GM20431 (cell line): Measurements from ENCODE around the gene PLIN5.

ENCODE experiments used
- in situ Hi-C: fragments of 300-500 bp; cut with MseI, MboI; formaldehyde crosslinking; loops from one replicate; pipeline ENCODE4 v1.15.0; 2020; ENCODE audit warnings: low sequenced_read_pairs; ENCODE audit not compliant: unreplicated experiment

The PLIN5 gene

GRCh38 chr19:4510435-4511255, 24.4 kb downstream of the PLIN5 start:
- in situ Hi-C loops, result no loop called here

- in situ Hi-C loops, result no loop called here
Measured at GRCh38 chr19:4508698-4509097, 26.3 kb downstream of the PLIN5 start.

GRCh38 chr19:4507804-4508203, 27.2 kb downstream of the PLIN5 start:
- in situ Hi-C loops, result no loop called here

- in situ Hi-C loops, result no loop called here
Measured at GRCh38 chr19:4507150-4507452, 27.9 kb downstream of the PLIN5 start.

GRCh38 chr19:4506449-4507149, 28.4 kb downstream of the PLIN5 start:
- in situ Hi-C loops, result no loop called here

- in situ Hi-C loops, result no loop called here
Measured at GRCh38 chr19:4505570-4506448, 29.2 kb downstream of the PLIN5 start.

GRCh38 chr19:4504891-4505569, 30.0 kb downstream of the PLIN5 start:
- in situ Hi-C loops, result no loop called here

- in situ Hi-C loops, result no loop called here
Measured at GRCh38 chr19:4504297-4504701, 30.7 kb downstream of the PLIN5 start.

GRCh38 chr19:4503825-4504170, 31.2 kb downstream of the PLIN5 start:
- in situ Hi-C loops, result no loop called here

GRCh38 chr19:4503132-4503824, 31.7 kb downstream of the PLIN5 start:
- in situ Hi-C loops, result no loop called here

- in situ Hi-C loops, result no loop called here
Measured at GRCh38 chr19:4502282-4503131, 32.5 kb downstream of the PLIN5 start.

GRCh38 chr19:4501691-4502090, 33.3 kb downstream of the PLIN5 start:
- in situ Hi-C loops, result no loop called here

GRCh38 chr19:4500841-4501591, 34.0 kb downstream of the PLIN5 start:
- in situ Hi-C loops, result no loop called here

- in situ Hi-C loops, result no loop called here
Measured at GRCh38 chr19:4499855-4500254, 35.2 kb downstream of the PLIN5 start.

GRCh38 chr19:4499318-4499717, 35.7 kb downstream of the PLIN5 start:
- in situ Hi-C loops, result no loop called here

- in situ Hi-C loops, result no loop called here
Measured at GRCh38 chr19:4498694-4499093, 36.3 kb downstream of the PLIN5 start.

GRCh38 chr19:4497770-4498389, 37.1 kb downstream of the PLIN5 start:
- in situ Hi-C loops, result no loop called here

- in situ Hi-C loops, result no loop called here
Measured at GRCh38 chr19:4496304-4496703, 38.7 kb downstream of the PLIN5 start.
